ENCODE results near the gene TBC1D19. TPM values are rescaled to one million over a fixed set of nuclear protein-coding genes. Genes with fewer than 3 reads are reported as not detected.
A peak's percentile ranks its signal among the peaks of the same experiment; 100 is the strongest.
"Not testable (repeated sequence)": the region's sequence is repeated elsewhere in the genome, so short reads cannot be mapped to it uniquely, and the experiment has no call there.

Gene TBC1D19
- total RNA-seq, 1 donor, result 67.1 TPM

DNA sequence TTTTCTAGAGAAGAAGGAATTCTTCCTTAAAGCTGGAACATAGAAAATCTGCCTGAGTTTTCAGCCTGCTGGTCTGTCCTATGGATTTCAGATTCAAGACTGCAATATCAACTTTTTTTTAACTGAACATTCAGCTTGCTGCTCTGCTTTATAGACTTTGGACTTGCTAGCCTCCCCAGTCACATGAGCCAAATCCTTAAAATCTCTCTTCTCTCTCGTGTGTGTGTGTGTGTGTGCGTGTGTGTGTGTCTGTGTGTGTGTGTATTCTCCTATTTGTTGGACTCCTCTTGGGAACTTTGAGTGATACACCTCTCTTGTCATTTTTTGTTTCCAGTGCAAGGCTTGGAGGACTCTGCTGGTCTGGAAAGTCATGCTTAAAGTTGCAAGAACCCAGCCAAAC lies 6.8 kb upstream of the TBC1D19 start:
- TF ChIP-seq, protein P1, sequence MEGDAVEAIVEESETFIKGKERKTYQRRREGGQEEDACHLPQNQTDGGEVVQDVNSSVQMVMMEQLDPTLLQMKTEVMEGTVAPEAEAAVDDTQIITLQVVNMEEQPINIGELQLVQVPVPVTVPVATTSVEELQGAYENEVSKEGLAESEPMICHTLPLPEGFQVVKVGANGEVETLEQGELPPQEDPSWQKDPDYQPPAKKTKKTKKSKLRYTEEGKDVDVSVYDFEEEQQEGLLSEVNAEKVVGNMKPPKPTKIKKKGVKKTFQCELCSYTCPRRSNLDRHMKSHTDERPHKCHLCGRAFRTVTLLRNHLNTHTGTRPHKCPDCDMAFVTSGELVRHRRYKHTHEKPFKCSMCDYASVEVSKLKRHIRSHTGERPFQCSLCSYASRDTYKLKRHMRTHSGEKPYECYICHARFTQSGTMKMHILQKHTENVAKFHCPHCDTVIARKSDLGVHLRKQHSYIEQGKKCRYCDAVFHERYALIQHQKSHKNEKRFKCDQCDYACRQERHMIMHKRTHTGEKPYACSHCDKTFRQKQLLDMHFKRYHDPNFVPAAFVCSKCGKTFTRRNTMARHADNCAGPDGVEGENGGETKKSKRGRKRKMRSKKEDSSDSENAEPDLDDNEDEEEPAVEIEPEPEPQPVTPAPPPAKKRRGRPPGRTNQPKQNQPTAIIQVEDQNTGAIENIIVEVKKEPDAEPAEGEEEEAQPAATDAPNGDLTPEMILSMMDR (IDR thresholded peaks at IDR 0.05; ENCODE audit: insufficient read depth, low read length), result no peak
- DNase-seq (ENCODE audit: low read depth), result no peak
- H3K4me3 ChIP-seq (ENCODE audit: low read depth, low read length), result no peak overlapping the region

DNA sequence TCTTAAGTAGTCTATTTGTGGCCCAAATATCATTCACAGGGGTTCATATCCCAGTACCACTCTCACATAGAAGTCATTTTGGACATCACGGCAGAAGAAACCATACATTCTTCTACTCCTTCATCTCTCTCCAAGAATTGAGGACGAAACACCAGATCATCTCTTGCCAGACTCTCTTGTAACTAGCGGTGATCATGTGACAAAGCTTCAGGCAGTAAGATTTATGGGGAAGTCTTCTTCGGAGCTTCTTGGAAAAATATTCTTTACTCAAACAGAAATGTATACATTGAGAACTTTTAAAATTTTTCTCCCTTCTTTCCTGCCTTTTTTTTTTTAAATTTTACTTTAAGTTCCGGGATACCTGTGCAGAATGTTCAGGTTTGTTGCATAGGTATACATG lies 4.7 kb upstream of the TBC1D19 start:
- no peak for DNase-seq (ENCODE audit: low read depth)
- TF ChIP-seq, protein P1 (IDR thresholded peaks at IDR 0.05; ENCODE audit: insufficient read depth, low read length), result no peak
- H3K4me3 ChIP-seq (ENCODE audit: low read depth, low read length), result no peak overlapping the region

DNA sequence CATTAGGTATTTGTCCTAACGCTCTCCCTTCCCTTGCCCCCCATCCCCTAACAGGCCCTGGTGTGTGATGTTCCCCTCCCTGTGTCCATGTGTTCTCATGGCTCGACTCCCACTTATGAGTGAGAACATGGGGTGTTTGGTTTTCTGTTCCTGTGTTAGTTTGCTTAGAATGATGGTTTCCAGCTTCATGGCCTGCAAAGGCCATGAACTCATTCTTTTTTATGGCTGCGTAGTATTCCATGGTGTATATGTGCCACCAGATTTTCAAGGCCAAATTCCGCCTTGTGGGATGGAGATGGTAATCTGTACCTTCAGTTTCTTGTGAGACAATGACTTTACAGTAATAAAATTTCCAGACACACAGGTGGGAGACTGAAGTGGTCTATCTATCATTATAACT lies 2.5 kb upstream of the TBC1D19 start:
- DNase-seq (ENCODE audit: low read depth); H3K4me3 ChIP-seq (ENCODE audit: low read depth, low read length): not testable (repeated sequence)

DNA sequence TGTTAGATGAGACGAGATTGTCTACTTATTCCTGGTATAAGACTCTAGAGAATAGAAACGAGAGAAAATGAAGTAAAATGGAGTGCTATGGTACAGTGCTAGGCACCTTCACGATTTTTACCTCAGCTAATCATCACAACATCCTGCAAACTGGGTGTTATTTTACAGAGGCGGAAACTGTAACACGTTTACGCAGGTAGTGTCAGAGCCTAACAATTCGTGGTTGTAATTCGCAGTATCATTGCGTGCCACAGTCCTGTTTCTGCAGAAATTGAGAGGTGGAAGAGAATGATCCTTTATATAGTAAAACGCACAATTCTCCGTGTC lies 383 bp upstream of the TBC1D19 start:
- TF ChIP-seq, protein P1 (IDR thresholded peaks at IDR 0.05; ENCODE audit: insufficient read depth, low read length), result no peak
- no peak for DNase-seq (ENCODE audit: low read depth)
- peak overlapping the region; percentile 93 for H3K4me3 ChIP-seq (ENCODE audit: low read depth, low read length)

DNA sequence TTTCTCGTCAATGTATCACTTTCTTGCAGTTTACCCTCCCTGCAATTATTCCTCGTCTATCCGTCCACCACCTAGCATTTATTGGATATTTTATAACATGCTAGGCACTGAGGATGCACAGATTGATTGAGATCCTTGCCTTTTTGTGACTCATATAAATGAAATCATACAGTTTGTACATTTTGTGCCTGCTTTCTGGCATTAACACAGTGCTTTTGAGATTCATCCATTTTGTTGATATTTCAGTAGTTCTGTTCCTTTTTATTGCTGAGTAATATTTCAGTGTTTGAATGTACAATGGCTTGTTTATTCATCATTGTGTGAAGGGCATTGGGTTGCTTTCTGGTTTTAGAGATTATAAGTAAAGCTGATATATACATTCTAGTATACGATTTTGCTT lies 841 bp downstream of the TBC1D19 start:
- no peak for DNase-seq (ENCODE audit: low read depth)
- TF ChIP-seq, protein P1 (IDR thresholded peaks at IDR 0.05; ENCODE audit: insufficient read depth, low read length), result no peak
- peak overlapping the region; percentile 93 for H3K4me3 ChIP-seq (ENCODE audit: low read depth, low read length)

DNA sequence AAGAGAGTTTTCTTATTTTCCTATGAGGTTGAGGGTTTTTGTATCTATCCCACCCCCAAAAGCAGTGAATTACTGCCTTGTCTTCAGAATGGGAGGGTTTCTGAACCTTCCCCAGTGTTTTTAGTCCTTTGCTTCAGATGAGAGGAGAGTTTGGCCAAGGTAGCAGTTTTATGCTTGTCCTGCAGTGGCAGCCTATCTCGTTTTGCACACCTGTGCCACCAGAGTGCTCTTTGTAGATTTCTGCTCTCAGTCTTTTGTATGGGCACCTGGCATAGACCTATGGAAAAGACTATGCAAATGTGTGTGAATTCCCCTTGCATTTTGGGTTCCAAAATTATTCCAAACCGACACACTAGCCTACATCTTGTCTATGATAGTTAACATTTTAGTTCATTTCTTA lies 5.8 kb downstream of the TBC1D19 start:
- H3K4me3 ChIP-seq (ENCODE audit: low read depth, low read length), result no peak overlapping the region
- TF ChIP-seq, protein P1 (IDR thresholded peaks at IDR 0.05; ENCODE audit: insufficient read depth, low read length), result no peak
- no peak for DNase-seq (ENCODE audit: low read depth)

GRCh38 chr4:26590639-26591038 lies 6.8 kb downstream of the TBC1D19 start:
- DNase-seq (ENCODE audit: low read depth), result no peak

GRCh38 chr4:26593557-26593956 lies 9.7 kb downstream of the TBC1D19 start:
- not testable (repeated sequence) for DNase-seq (ENCODE audit: low read depth); H3K4me3 ChIP-seq (ENCODE audit: low read depth, low read length)

More at GRCh38 chr4:26590639-26591038, 6.8 kb downstream of the TBC1D19 start:
- no peak overlapping the region for H3K4me3 ChIP-seq (ENCODE audit: low read depth, low read length)
- TF ChIP-seq, protein P1 (IDR thresholded peaks at IDR 0.05; ENCODE audit: insufficient read depth, low read length), result no peak

Data from fibroblast of the aortic adventitia (primary cell).